HEK293T (cell line): ENCODE measurements around the gene ADGRB2.

Experiments
- CTCF ChIA-PET: fragments of 350-600 bp; formaldehyde crosslinking; extraction: SDS; loops from one replicate; lab custom pipeline; 2021; ENCODE audit warnings: antibody characterized with exemption, inconsistent platforms; lab: Yijun Ruan, JAX
- POLR2A ChIA-PET: fragments of 350-600 bp; formaldehyde crosslinking; extraction: SDS; loops from one replicate; lab custom pipeline; 2020; ENCODE audit warnings: antibody characterized with exemption, inconsistent platforms; lab: Yijun Ruan, JAX
- DNase-seq: peaks from one replicate; pipeline ENCODE4 v3.0.0; 2012; ENCODE audit warnings: mixed read lengths; ENCODE audit errors: extremely low spot score
- ARNT ChIP-seq: fragments of 450-650 bp; IDR thresholded peaks from 2 replicates; pipeline ENCODE4 v1.6.1; 2017; ENCODE audit warnings: mild to moderate bottlenecking
- BHLHE40 ChIP-seq: fragments of 450-650 bp; IDR thresholded peaks from 2 replicates; pipeline ENCODE4 v1.6.1; 2016; ENCODE audit warnings: mild to moderate bottlenecking, moderate library complexity, borderline replicate concordance
- CTBP1 ChIP-seq: fragments of 450-650 bp; IDR thresholded peaks from 2 replicates; pipeline ENCODE4 v1.6.1; 2016; ENCODE audit warnings: borderline replicate concordance
- ELF4 ChIP-seq: fragments of 450-650 bp; IDR thresholded peaks from 2 replicates; pipeline ENCODE4 v1.6.1; 2017; ENCODE audit warnings: antibody characterized with exemption
- FOXA1 ChIP-seq: fragments of 450-650 bp; IDR thresholded peaks from 2 replicates; pipeline ENCODE4 v1.6.1; 2016; ENCODE audit warnings: mild to moderate bottlenecking
- FOXK2 ChIP-seq: fragments of 450-650 bp; IDR thresholded peaks from 2 replicates; pipeline ENCODE4 v1.6.1; 2016; ENCODE audit warnings: mild to moderate bottlenecking
- FOXM1 ChIP-seq: fragments of 450-650 bp; IDR thresholded peaks from 2 replicates; pipeline ENCODE4 v1.6.1; 2017; ENCODE audit warnings: mild to moderate bottlenecking, borderline replicate concordance
- HDGF ChIP-seq: fragments of 450-650 bp; IDR thresholded peaks from 2 replicates; pipeline ENCODE4 v1.6.1; 2017; ENCODE audit warnings: antibody characterized with exemption, borderline replicate concordance
- L3MBTL2 ChIP-seq: fragments of 450-650 bp; conservative IDR thresholded peaks from 2 replicates; pipeline ENCODE4 v1.6.1; 2016; ENCODE audit warnings: mild to moderate bottlenecking
- LEF1 ChIP-seq: fragments of 450-650 bp; IDR thresholded peaks from 2 replicates; pipeline ENCODE4 v1.6.1; 2017; ENCODE audit warnings: mild to moderate bottlenecking, borderline replicate concordance
- NFRKB ChIP-seq: fragments of 450-650 bp; IDR thresholded peaks from 2 replicates; pipeline ENCODE4 v1.6.1; 2016; ENCODE audit warnings: mild to moderate bottlenecking, moderate library complexity
- PKNOX1 ChIP-seq: fragments of 450-650 bp; IDR thresholded peaks from 2 replicates; pipeline ENCODE4 v1.6.1; 2016
- SP1 ChIP-seq: fragments of 450-650 bp; IDR thresholded peaks from 2 replicates; pipeline ENCODE4 v1.6.1; 2017
- SUZ12 ChIP-seq: fragments of 450-650 bp; IDR thresholded peaks from 2 replicates; pipeline ENCODE4 v1.6.1; 2016; ENCODE audit warnings: mild to moderate bottlenecking
- TARDBP ChIP-seq: fragments of 450-650 bp; IDR thresholded peaks from 2 replicates; pipeline ENCODE4 v1.6.1; 2016
- ZNF384 ChIP-seq: fragments of 450-650 bp; IDR thresholded peaks from 2 replicates; pipeline ENCODE4 v1.6.1; 2016

Gene ADGRB2

DNA sequence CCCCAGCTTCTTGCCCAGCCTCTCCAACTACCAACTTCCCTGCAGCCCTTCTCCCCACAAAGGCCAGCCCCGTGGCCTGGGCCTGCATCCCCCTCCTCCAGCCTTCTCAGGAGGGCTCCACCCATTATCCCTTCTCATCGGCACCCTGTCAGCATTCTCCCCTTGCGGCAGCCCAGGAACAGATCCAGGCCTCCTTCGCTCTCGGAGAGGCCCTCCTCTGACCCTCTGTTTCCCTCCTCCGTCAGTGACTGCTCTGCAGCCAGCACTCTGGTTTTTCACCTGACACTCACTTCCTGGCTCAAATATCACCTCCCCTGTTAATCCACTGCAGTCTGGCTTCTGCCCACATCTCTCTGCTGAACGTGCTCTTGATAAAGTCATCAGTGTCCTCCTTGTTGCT, 17.5 kb downstream of the ADGRB2 start:
- POLR2A ChIA-PET, result interaction anchor here (1.3 kb wide), 1 partner anchor 31 kb away, joined by 3 read pairs; no protein-coding TSS in a partner anchor
- TF ChIP-seq TARDBP (no peak), FOXM1 (no peak), PKNOX1 (no peak), ELF4 (no peak), FOXA1 (no peak), ARNT (no peak), SP1 (no peak), ZNF384 (no peak), BHLHE40 (no peak), NFRKB (no peak), CTBP1 (no peak), LEF1 (no peak), SUZ12 (no peak)
- DNase-seq, result no peak
- CTCF ChIA-PET, result interaction anchor here (1.9 to 2.7 kb wide), 4 partner anchors 11 to 43 kb away, joined by 5 to 18 read pairs (median 16); no protein-coding TSS in a partner anchor

DNA sequence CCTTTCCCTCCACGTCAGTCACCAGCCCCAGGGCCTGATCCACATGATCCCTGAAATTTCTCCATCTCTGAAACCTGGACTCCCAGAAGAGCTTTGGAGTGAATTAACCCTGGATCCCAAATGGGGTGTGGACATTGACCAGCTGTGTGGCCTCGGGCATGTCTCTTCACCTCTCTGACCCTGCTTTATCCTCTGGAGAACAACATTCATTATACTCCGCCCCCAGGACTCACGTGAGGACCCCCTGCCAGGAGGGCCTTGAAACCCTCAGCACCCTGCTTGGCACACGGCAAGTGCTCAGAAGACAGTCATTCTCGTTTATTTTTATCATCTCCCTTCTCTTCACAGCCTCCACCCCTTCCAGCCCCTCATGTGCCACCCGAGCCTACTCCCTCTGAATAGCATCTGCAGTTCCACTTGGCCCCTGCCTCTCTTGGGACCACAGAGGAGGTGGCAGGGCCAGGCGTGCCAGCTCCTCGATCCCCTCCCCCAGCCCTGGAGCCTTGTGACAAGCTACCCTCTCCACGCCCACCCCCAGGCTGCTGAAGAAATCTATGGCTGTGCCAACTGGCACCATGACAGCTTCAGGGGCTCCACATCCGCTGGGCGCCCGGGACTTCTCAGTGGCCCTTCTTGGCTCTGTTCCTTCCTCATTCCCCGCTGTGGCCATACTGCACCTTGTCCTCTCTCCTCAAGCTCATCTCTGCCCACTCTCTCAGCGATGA, 18.0 kb downstream of the ADGRB2 start:
- TF ChIP-seq ARNT, result no peak
- POLR2A ChIA-PET, result interaction anchor here (0.8 to 1.3 kb wide), 4 partner anchors 9 to 82 kb away, joined by 3 to 7 read pairs (median 4); no protein-coding TSS in a partner anchor
- CTCF ChIA-PET, result interaction anchor here (1.0 to 2.7 kb wide), 13 partner anchors 11 to 327 kb away, joined by 3 to 20 read pairs (median 5); partner anchors contain the start of gene TMEM39B
- no peak for DNase-seq

DNA sequence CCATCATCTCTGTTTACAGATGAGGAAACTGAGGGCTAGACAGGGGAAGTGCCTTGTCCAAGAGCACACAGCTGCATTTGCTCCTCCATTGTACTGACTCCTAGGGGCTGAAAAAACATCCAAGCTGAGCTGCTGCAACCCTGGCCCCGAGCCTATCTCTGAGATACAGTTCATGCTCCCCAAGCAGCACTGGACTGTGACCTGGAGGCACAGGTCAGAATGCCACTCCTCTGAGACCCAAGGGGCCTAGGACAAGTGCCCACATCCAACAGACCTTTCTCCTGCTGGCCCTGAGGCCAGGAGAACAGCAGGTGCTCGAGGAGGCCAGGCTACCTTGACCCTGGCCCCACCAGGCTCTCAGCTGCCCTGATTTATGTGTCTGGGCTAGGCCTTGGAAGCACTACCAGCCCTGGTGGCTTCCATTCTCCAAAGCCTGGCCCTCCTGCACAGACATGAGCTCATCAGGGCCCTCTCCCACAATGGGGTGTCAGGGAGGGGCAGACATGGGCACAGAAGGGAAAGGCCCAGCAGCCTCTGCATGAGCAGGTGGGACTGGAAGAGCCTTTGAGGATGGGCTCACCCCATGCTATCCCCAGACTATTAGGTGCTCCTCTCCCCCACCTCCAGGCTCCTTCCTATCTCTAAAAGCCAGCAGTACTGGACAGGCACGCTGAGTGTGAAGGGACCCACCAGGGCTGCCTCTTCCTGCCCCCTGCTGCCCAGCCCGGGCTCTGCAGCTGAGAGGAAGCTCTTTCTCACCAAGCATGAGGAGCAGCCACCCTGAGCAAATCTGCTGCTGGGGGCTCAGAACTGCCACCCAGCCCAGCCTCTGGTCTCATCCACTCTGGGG, 18.8 kb downstream of the ADGRB2 start:
- TF ChIP-seq TARDBP (no peak), HDGF (0 out of 2 replicates have a peak, but pooled peaks have one; percentile 29)
- DNase-seq, result peak; percentile 95
- ChIA-PET CTCF (interaction anchor here (0.6 to 2.7 kb wide), 16 partner anchors 10 to 328 kb away, joined by 3 to 20 read pairs (median 4); partner anchors contain the start of gene TMEM39B), POLR2A (interaction anchor here (0.8 to 1.3 kb wide), 3 partner anchors 10 to 81 kb away, joined by 3 to 7 read pairs (median 4); no protein-coding TSS in a partner anchor)

GRCh38 chr1:31744165-31744888, 19.8 kb downstream of the ADGRB2 start:
- ChIA-PET CTCF (interaction anchor here (1.0 to 2.7 kb wide), 5 partner anchors 9 to 80 kb away, joined by 3 to 20 read pairs (median 18); no protein-coding TSS in a partner anchor), POLR2A (no interaction called here)
- no peak for TF ChIP-seq SUZ12
- TF ChIP-seq SP1, result no peak
- no peak for TF ChIP-seq FOXA1
- TF ChIP-seq ZNF384, result no peak
- no peak for TF ChIP-seq L3MBTL2
- TF ChIP-seq NFRKB, result no peak
- TF ChIP-seq CTBP1, result no peak
- TF ChIP-seq LEF1, result no peak
- TF ChIP-seq PKNOX1, result no peak
- no peak for TF ChIP-seq FOXK2
- no peak for TF ChIP-seq TARDBP
- no peak for TF ChIP-seq HDGF
- no peak for TF ChIP-seq FOXM1
- TF ChIP-seq ARNT, result no peak
- no peak for TF ChIP-seq ELF4
- DNase-seq, result no peak

DNA sequence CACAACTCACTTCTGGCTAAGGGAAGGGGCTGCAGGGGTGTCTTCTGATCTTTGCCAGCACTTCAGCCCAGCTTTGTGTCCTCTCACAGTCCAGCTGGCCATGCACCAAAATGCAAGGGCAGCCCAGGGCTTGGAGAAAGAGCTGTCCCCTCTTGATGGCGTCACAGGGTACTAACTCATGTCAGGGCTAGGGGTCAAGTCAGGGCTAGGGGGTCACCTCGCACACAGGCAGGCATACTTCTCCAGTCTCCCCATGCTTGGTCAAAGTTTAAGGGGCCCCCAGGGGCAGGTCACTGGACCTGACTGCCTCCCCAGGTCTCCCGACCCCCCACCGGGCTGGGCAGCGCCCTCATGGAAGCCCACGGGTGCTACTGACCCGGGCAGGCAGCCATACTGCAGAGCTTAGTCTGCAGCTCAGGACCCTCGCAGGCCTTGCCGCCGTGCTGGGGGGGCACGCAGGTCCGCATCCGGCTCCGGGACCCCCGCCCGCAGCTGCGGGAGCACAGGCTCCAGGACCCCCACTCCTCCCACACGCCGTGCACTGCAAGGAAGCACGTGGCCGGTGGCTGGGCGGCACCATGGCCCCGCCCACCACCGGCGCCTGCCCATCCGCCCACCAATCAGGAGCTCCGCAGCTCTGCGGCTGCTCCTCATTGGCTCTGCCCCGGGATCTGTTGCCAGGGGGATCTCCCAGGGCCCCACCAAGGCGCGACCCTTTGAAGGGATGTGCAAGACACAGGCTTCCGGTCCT, 21.5 kb downstream of the ADGRB2 start:
- DNase-seq, result no peak
- no peak for TF ChIP-seq SP1
- POLR2A ChIA-PET, result no interaction called here
- CTCF ChIA-PET, result no interaction called here

- ChIA-PET POLR2A (no interaction called here), CTCF (no interaction called here)
- no peak for TF ChIP-seq SP1
- no peak for TF ChIP-seq ZNF384
- no peak for TF ChIP-seq BHLHE40
- TF ChIP-seq L3MBTL2, result no peak
- TF ChIP-seq FOXA1, result no peak
- TF ChIP-seq FOXK2, result no peak
- no peak for TF ChIP-seq SUZ12
- no peak for TF ChIP-seq HDGF
- TF ChIP-seq CTBP1, result no peak
- no peak for TF ChIP-seq TARDBP
- no peak for TF ChIP-seq ELF4
- no peak for TF ChIP-seq PKNOX1
- no peak for TF ChIP-seq NFRKB
- no peak for TF ChIP-seq LEF1
- TF ChIP-seq FOXM1, result no peak
- TF ChIP-seq ARNT, result no peak
- no peak for DNase-seq
Measured at GRCh38 chr1:31739346-31739745, 24.8 kb downstream of the ADGRB2 start.
